Suprapubic skin (tissue), 3 donors: Measurements from ENCODE around the gene LYAR.

Experiments
- CTCF ChIP-seq, 2 donors: fragments of 200-600 bp in 1 of 2; fragments of 450-650 bp in 1 of 2; sonication (generic) in 1 of 2; IDR thresholded peaks; one replicate each; pipeline ENCODE4 v1.5.1; 2016 to 2019; ENCODE audit warnings: antibody characterized with exemption in 2 of 2, mild to moderate bottlenecking in 1 of 2, moderate library complexity in 1 of 2
- POLR2A ChIP-seq, 2 donors: fragments of 450-650 bp; IDR thresholded peaks; one replicate each; pipeline ENCODE4 v1.6.1; 2017; ENCODE audit warnings: antibody characterized with exemption in 2 of 2, mild to moderate bottlenecking in 2 of 2, moderate library complexity in 2 of 2

- TF ChIP-seq CTCF (IDR thresholded peaks at IDR 0.05) (no peak), POLR2A (IDR thresholded peaks at IDR 0.05) (no peak)
These were observed 61.6 kb downstream of the LYAR start for GRCh38 chr4:4228356-4228668.
